DOHH2 (cell line): ENCODE data around the gene FAM98C.

Experiments
- H3F3A ChIP-seq: fragments of 200-600 bp; sonication (generic), shearing (Covaris generic); 2 replicates; pipeline ENCODE4 v1.6.0; 2016; ENCODE audit warnings: antibody characterized with exemption, mild to moderate bottlenecking; ENCODE audit not compliant: control insufficient read depth, insufficient read depth
- H3K27ac ChIP-seq: fragments of 200-600 bp; sonication (generic); 2 replicates; pipeline ENCODE4 v1.5.1; 2014; ENCODE audit warnings: low read depth, mild to moderate bottlenecking, low read length, moderate library complexity
- H3K27me3 ChIP-seq: fragments of 200-600 bp; sonication (generic); 2 replicates; pipeline ENCODE4 v1.6.1; 2014; ENCODE audit warnings: mild to moderate bottlenecking, low read length, mixed read lengths; ENCODE audit not compliant: control insufficient read depth
- H3K36me3 ChIP-seq: fragments of 200-600 bp; sonication (generic); 2 replicates; pipeline ENCODE4 v1.6.1; 2014; ENCODE audit warnings: mild to moderate bottlenecking, low read length, moderate library complexity, mixed read lengths; ENCODE audit not compliant: control insufficient read depth
- H3K4me1 ChIP-seq: fragments of 200-600 bp; sonication (generic); 2 replicates; pipeline ENCODE4 v1.6.1; 2014; ENCODE audit warnings: mild to moderate bottlenecking, low read length, mixed read lengths; ENCODE audit not compliant: control insufficient read depth
- H3K4me2 ChIP-seq: fragments of 200-600 bp; sonication (generic); 2 replicates; pipeline ENCODE4 v1.6.0; 2014; ENCODE audit warnings: mild to moderate bottlenecking, low read length, moderate library complexity
- H3K4me3 ChIP-seq: fragments of 200-600 bp; sonication (generic); 2 replicates; pipeline ENCODE4 v1.5.1; 2014; ENCODE audit warnings: mild to moderate bottlenecking, low read length, mixed read lengths
- H3K79me2 ChIP-seq: fragments of 200-600 bp; sonication (generic); 2 replicates; pipeline ENCODE4 v1.6.1; 2014; ENCODE audit warnings: mild to moderate bottlenecking, low read length, mixed read lengths; ENCODE audit not compliant: control insufficient read depth
- H3K9me2 ChIP-seq: fragments of 200-600 bp; sonication (generic); replicated peaks from 2 replicates; pipeline ENCODE4 v1.6.1; 2014; ENCODE audit warnings: mild to moderate bottlenecking, low read length, mixed read lengths; ENCODE audit not compliant: control insufficient read depth
- H3K9me3 ChIP-seq: fragments of 200-600 bp; sonication (generic); 2 replicates; pipeline ENCODE4 v1.6.1; 2014; ENCODE audit warnings: antibody characterized with exemption, low read length, mixed read lengths; ENCODE audit not compliant: control insufficient read depth, insufficient read depth
- H4K20me1 ChIP-seq: fragments of 200-600 bp; sonication (generic); 2 replicates; pipeline ENCODE4 v1.6.0; 2014; ENCODE audit warnings: low read depth, mild to moderate bottlenecking, antibody characterized with exemption, low read length, moderate library complexity; ENCODE audit not compliant: control insufficient read depth, insufficient read depth
- EZH2phosphoT487 ChIP-seq: fragments of 200-600 bp; sonication (generic); IDR thresholded peaks from 2 replicates; pipeline ENCODE4 v1.6.1; 2017; ENCODE audit warnings: borderline replicate concordance, mild to moderate bottlenecking, antibody characterized with exemption, low read length, moderate library complexity, mixed read lengths
- TF ChIP-seq, protein P1 (sequence below): fragments of 200-600 bp; sonication (generic); IDR thresholded peaks from one replicate; pipeline ENCODE4 v1.5.1; 2014; ENCODE audit warnings: antibody characterized with exemption, mild to moderate bottlenecking, low read depth, low read length; ENCODE audit not compliant: poor library complexity, severe bottlenecking

Gene FAM98C

GRCh38 chr19:38421856-38422255 lies 19.0 kb downstream of the FAM98C start:
- H3K27ac ChIP-seq: no peak overlapping the region
- no peaks in the 10 kb centered on the region for H3K79me2 ChIP-seq
- H3F3A ChIP-seq: peaks cover 4% of the 10 kb centered on the region
- peaks cover 34% of the 10 kb centered on the region for H3K4me1 ChIP-seq
- H3K9me2 ChIP-seq: no peaks in the 10 kb centered on the region
- no peaks in the 10 kb centered on the region for H3K27me3 ChIP-seq
- no peak overlapping the region for H3K4me2 ChIP-seq
- TF ChIP-seq, protein P1, sequence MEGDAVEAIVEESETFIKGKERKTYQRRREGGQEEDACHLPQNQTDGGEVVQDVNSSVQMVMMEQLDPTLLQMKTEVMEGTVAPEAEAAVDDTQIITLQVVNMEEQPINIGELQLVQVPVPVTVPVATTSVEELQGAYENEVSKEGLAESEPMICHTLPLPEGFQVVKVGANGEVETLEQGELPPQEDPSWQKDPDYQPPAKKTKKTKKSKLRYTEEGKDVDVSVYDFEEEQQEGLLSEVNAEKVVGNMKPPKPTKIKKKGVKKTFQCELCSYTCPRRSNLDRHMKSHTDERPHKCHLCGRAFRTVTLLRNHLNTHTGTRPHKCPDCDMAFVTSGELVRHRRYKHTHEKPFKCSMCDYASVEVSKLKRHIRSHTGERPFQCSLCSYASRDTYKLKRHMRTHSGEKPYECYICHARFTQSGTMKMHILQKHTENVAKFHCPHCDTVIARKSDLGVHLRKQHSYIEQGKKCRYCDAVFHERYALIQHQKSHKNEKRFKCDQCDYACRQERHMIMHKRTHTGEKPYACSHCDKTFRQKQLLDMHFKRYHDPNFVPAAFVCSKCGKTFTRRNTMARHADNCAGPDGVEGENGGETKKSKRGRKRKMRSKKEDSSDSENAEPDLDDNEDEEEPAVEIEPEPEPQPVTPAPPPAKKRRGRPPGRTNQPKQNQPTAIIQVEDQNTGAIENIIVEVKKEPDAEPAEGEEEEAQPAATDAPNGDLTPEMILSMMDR: no peak
- no peak for TF ChIP-seq EZH2phosphoT487
- H4K20me1 ChIP-seq: no peaks in the 10 kb centered on the region
- H3K4me3 ChIP-seq: no peak overlapping the region
- H3K36me3 ChIP-seq: no peaks in the 10 kb centered on the region
- no peaks in the 10 kb centered on the region for H3K9me3 ChIP-seq

GRCh38 chr19:38422438-38422837 lies 19.5 kb downstream of the FAM98C start:
- Histone ChIP-seq H3K36me3 (no peaks in the 10 kb centered on the region), H3K9me3 (no peaks in the 10 kb centered on the region), H3K4me2 (no peak overlapping the region), H3K4me3 (no peak overlapping the region), H3K4me1 (peaks cover 30% of the 10 kb centered on the region), H3K9me2 (no peaks in the 10 kb centered on the region), H3F3A (peaks cover 4% of the 10 kb centered on the region), H3K27ac (no peak overlapping the region), H3K27me3 (peaks cover 1% of the 10 kb centered on the region; the same call in 1 of the 2 replicates), H4K20me1 (no peaks in the 10 kb centered on the region), H3K79me2 (no peaks in the 10 kb centered on the region)
- TF ChIP-seq, protein P1: no peak
- no peak for TF ChIP-seq EZH2phosphoT487

- Histone ChIP-seq H3F3A (no peaks in the 10 kb centered on the region; the same call in 1 of the 2 replicates), H3K9me2 (no peaks in the 10 kb centered on the region), H3K36me3 (no peaks in the 10 kb centered on the region), H3K79me2 (no peaks in the 10 kb centered on the region), H3K27me3 (peaks cover 5% of the 10 kb centered on the region; the same call in 1 of the 2 replicates), H3K4me1 (peaks cover 14% of the 10 kb centered on the region), H3K4me2 (no peak overlapping the region), H4K20me1 (no peaks in the 10 kb centered on the region), H3K27ac (no peak overlapping the region), H3K4me3 (no peak overlapping the region), H3K9me3 (no peaks in the 10 kb centered on the region)
- TF ChIP-seq, protein P1: no peak
- no peak for TF ChIP-seq EZH2phosphoT487
These were observed 21.4 kb downstream of the FAM98C start for GRCh38 chr19:38424272-38424671.
